SK-N-SH (cell line): ENCODE results near the gene CASTOR2. TPM values are rescaled to one million over a fixed set of nuclear protein-coding genes. Genes with fewer than 3 reads are reported as not detected.
"Not testable (repeated sequence)": the region's sequence is repeated elsewhere in the genome, so short reads cannot be mapped to it uniquely, and the experiment has no call there.

ENCODE experiments used
- CTCF ChIA-PET: fragments of 300-600, 350-600 bp; formaldehyde crosslinking; extraction: SDS; loops from one replicate; lab custom pipeline; 2021; lab: Yijun Ruan, JAX
- POLR2A ChIA-PET: fragments of 350-600 bp; sonication (Branson Sonifier 250); formaldehyde crosslinking; extraction: SDS; loops from one replicate; lab custom pipeline; 2020; ENCODE audit warnings: antibody characterized with exemption, inconsistent platforms; lab: Yijun Ruan, JAX
- DNase-seq: peaks from one replicate; pipeline ENCODE4 v3.0.0; 2012
- H2AFZ ChIP-seq: fragments of 200-600 bp; sonication (generic); 2 replicates; pipeline ENCODE4 v1.8.1; 2016; ENCODE audit warnings: antibody characterized with exemption, mild to moderate bottlenecking, low read depth
- H3F3A ChIP-seq: fragments of 200-600 bp; sonication (generic); replicated peaks from 2 replicates; pipeline ENCODE3; 2016; ENCODE audit warnings: antibody characterized with exemption, mild to moderate bottlenecking; ENCODE audit not compliant: insufficient read depth
- H3K27ac ChIP-seq, 2 experiments: fragments of 200-500 bp in 1 of 2; fragments of 200-600 bp in 1 of 2; sonication (Bioruptor generic) in 1 of 2; sonication (generic), shearing (Covaris generic) in 1 of 2; 2 replicates each; pipeline versions ENCODE4 v1.5.1 to v1.6.1; 2014 to 2016; ENCODE audit warnings: low read depth in 2 of 2, inconsistent platforms in 1 of 2, low read length in 1 of 2, mild to moderate bottlenecking in 1 of 2, mixed read lengths in 1 of 2
- H3K27me3 ChIP-seq: fragments of 200-600 bp; sonication (generic), shearing (Covaris generic); 2 replicates; pipeline ENCODE4 v1.6.1; 2016; ENCODE audit warnings: mixed run types; ENCODE audit not compliant: insufficient read depth
- H3K36me3 ChIP-seq, 2 experiments: fragments of 200-500 bp in 1 of 2; fragments of 200-600 bp in 1 of 2; sonication (Bioruptor generic) in 1 of 2; sonication (generic) in 1 of 2; replicated peaks in 1 of 2; 2 replicates each; pipeline versions ENCODE3 to v1.5.1; 2014 to 2016; ENCODE audit warnings: low read length in 1 of 2, mild to moderate bottlenecking in 1 of 2; ENCODE audit not compliant: insufficient read depth in 2 of 2, control insufficient read depth in 1 of 2
- H3K4me1 ChIP-seq, 2 experiments: fragments of 200-500 bp in 1 of 2; fragments of 200-600 bp in 1 of 2; sonication (Bioruptor generic) in 1 of 2; sonication (generic), shearing (Covaris generic) in 1 of 2; 2 replicates each; pipeline versions ENCODE4 v1.5.1 to v1.6.1; 2014 to 2016; ENCODE audit warnings: low read depth in 1 of 2, low read length in 1 of 2, mixed run types in 1 of 2; ENCODE audit not compliant: insufficient read depth in 2 of 2, control insufficient read depth in 1 of 2
- H3K4me2 ChIP-seq: fragments of 200-600 bp; sonication (generic), shearing (Covaris generic); 2 replicates; pipeline ENCODE4 v1.6.1; 2017; ENCODE audit warnings: mixed run types
- H3K4me3 ChIP-seq, 2 experiments: fragments of 200-500 bp in 1 of 2; fragments of 200-600 bp in 1 of 2; sonication (Bioruptor generic) in 1 of 2; sonication (generic), shearing (Covaris generic) in 1 of 2; 2 replicates each; pipeline versions ENCODE4 v1.5.1 to v1.8.1; 2014 to 2016; ENCODE audit warnings: low read depth in 2 of 2, inconsistent platforms in 1 of 2, low read length in 1 of 2, mild to moderate bottlenecking in 1 of 2, mixed read lengths in 1 of 2, moderate library complexity in 1 of 2
- H3K79me2 ChIP-seq: fragments of 200-600 bp; sonication (generic); 2 replicates; pipeline ENCODE4 v1.8.1; 2017; ENCODE audit warnings: mild to moderate bottlenecking; ENCODE audit not compliant: insufficient read depth
- H3K9ac ChIP-seq: fragments of 200-600 bp; sonication (generic); 2 replicates; pipeline ENCODE4 v1.6.1; 2017; ENCODE audit warnings: mixed run types
- H3K9me2 ChIP-seq: fragments of 200-600 bp; sonication (generic); 2 replicates; pipeline ENCODE4 v1.6.1; 2017; ENCODE audit warnings: mixed run types
- H3K9me3 ChIP-seq: fragments of 200-600 bp; sonication (generic); 2 replicates; pipeline ENCODE4 v1.6.1; 2017; ENCODE audit warnings: mixed run types, mild to moderate bottlenecking, moderate library complexity
- H4K20me1 ChIP-seq: fragments of 200-600 bp; sonication (generic); 2 replicates; pipeline ENCODE4 v1.6.1; 2017; ENCODE audit warnings: mild to moderate bottlenecking, mixed run types; ENCODE audit not compliant: insufficient read depth
- WGBS: methylation state at CpG from one replicate; pipeline ENCODE4 v1.1.6; 2017; ENCODE audit warnings: low lambda C conversion rate; 5-methylcytosine and 5-hydroxymethylcytosine counted together
- polyA plus RNA-seq, 3 experiments: library from polyadenylated mRNA; depleted of rRNA; stranded (reverse); fragments of >200 nt; gene quantifications; 2 replicates each; pipeline ENCODE4 v1.2.3, GENCODE V29; 2012

CASTOR2 gene
- 4.5 and 5.4 TPM in 2 replicates for polyA plus RNA-seq (2012; rRNA removed)
- polyA plus RNA-seq (2012; cell fraction: cytosol; rRNA removed) = 2.4 and 4.5 TPM in 2 replicates
- 6.4 and 7.5 TPM in 2 replicates for polyA plus RNA-seq (2012; cell fraction: nucleus; rRNA removed)

GRCh38 chr7:74964511-74965119, at the start of gene CASTOR2:
Gene CASTOR2, plus strand, starts transcription at chr7:74964705. Its CDS starts 281 bp downstream, at chr7:74964986.
- CTCF ChIA-PET = not testable (repeated sequence)
- POLR2A ChIA-PET = interaction anchor here (0.7 kb wide), 1 partner anchor 31 kb away, joined by 3 read pairs; no protein-coding TSS in a partner anchor

GRCh38 chr7:74922321-74922890, 42.1 kb upstream of the CASTOR2 start:
- H2AFZ ChIP-seq, H3K36me3 ChIP-seq, H3K4me1 ChIP-seq, H3K9me3 ChIP-seq, CTCF ChIA-PET, H4K20me1 ChIP-seq, H3K4me2 ChIP-seq, POLR2A ChIA-PET, H3K27ac ChIP-seq, H3K9ac ChIP-seq, H3K79me2 ChIP-seq, H3K4me3 ChIP-seq, H3F3A ChIP-seq, DNase-seq, H3K9me2 ChIP-seq, H3K27me3 ChIP-seq: not testable (repeated sequence)
- 90% methylated on average over 8 of the region's 10 CpGs for WGBS

More at GRCh38 chr7:74964511-74965119, at the start of gene CASTOR2:
- H3K9me3 ChIP-seq, H4K20me1 ChIP-seq, H3K27me3 ChIP-seq, DNase-seq, H3K9me2 ChIP-seq, H3K36me3 ChIP-seq, H2AFZ ChIP-seq, H3K27ac ChIP-seq, H3K4me1 ChIP-seq, H3K79me2 ChIP-seq, H3K9ac ChIP-seq, H3F3A ChIP-seq: not testable (repeated sequence)
- H3K4me2 ChIP-seq = peak within 1 kb of the TSS; percentile 24; the same call in 1 of the 2 replicates
- H3K4me3 ChIP-seq = peak within 1 kb of the TSS; percentile 33 to 43; a peak in 3 of 4 replicates
- WGBS = no CpG with 5 or more reads among the region's 84 CpGs

- H3K9me2 ChIP-seq, DNase-seq, H2AFZ ChIP-seq, H3K27ac ChIP-seq, H3K9ac ChIP-seq, H3K79me2 ChIP-seq, POLR2A ChIA-PET, H4K20me1 ChIP-seq, H3K4me2 ChIP-seq, CTCF ChIA-PET, H3K36me3 ChIP-seq, H3K9me3 ChIP-seq, H3F3A ChIP-seq, H3K27me3 ChIP-seq, H3K4me3 ChIP-seq, H3K4me1 ChIP-seq: not testable (repeated sequence)
- WGBS = 75% methylated on average over 1 of the region's 1 CpG
Observed at GRCh38 chr7:74923644-74924043, 40.9 kb upstream of the CASTOR2 start.

- POLR2A ChIA-PET, H3K36me3 ChIP-seq: not testable (repeated sequence)
- WGBS = no CpG with 5 or more reads among the region's 1 CpG
Observed at GRCh38 chr7:74926968-74927367, 37.5 kb upstream of the CASTOR2 start.

GRCh38 chr7:74931563-74932328, 32.8 kb upstream of the CASTOR2 start:
- H3K4me2 ChIP-seq, H3K27ac ChIP-seq, H3K9ac ChIP-seq, H3K9me3 ChIP-seq, H3K36me3 ChIP-seq, H2AFZ ChIP-seq, H4K20me1 ChIP-seq, CTCF ChIA-PET, H3K27me3 ChIP-seq, H3F3A ChIP-seq, H3K9me2 ChIP-seq, H3K4me3 ChIP-seq, POLR2A ChIA-PET, H3K4me1 ChIP-seq, H3K79me2 ChIP-seq, DNase-seq: not testable (repeated sequence)
- WGBS = 83% methylated on average over 1 of the region's 6 CpGs

More at GRCh38 chr7:74926968-74927367, 37.5 kb upstream of the CASTOR2 start:
- H4K20me1 ChIP-seq, H3K9me3 ChIP-seq, H3K27me3 ChIP-seq, H3K9ac ChIP-seq, CTCF ChIA-PET, DNase-seq, H3K79me2 ChIP-seq, H3K4me1 ChIP-seq, H3K9me2 ChIP-seq, H3K4me2 ChIP-seq, H3K4me3 ChIP-seq, H2AFZ ChIP-seq, H3K27ac ChIP-seq, H3F3A ChIP-seq: not testable (repeated sequence)

GRCh38 chr7:74939429-74939828, 25.1 kb upstream of the CASTOR2 start:
- H3K4me1 ChIP-seq, H3K9me3 ChIP-seq, H3K9me2 ChIP-seq, H3F3A ChIP-seq, H3K27ac ChIP-seq, CTCF ChIA-PET, POLR2A ChIA-PET, H3K4me2 ChIP-seq, H2AFZ ChIP-seq, H3K27me3 ChIP-seq, H3K9ac ChIP-seq, H3K4me3 ChIP-seq, DNase-seq, H4K20me1 ChIP-seq, H3K36me3 ChIP-seq, H3K79me2 ChIP-seq: not testable (repeated sequence)
- WGBS = no CpG with 5 or more reads among the region's 2 CpGs
